H1 (cell line): Measurements from ENCODE around the gene LIN28B. TPM values are rescaled to one million over a fixed set of nuclear protein-coding genes. Genes with fewer than 3 reads are reported as not detected.

Source experiments
- CTCF ChIA-PET: fragments of 300-600 bp; sonication (Branson Sonifier 250); formaldehyde crosslinking; loops from one replicate; lab custom pipeline; 2021; ENCODE audit not compliant: partially characterized antibody; lab: Charles Lee
- POLR2A ChIA-PET: fragments of 300-600 bp; sonication (Branson Sonifier 250); formaldehyde crosslinking; loops from one replicate; lab custom pipeline; 2021; ENCODE audit warnings: inconsistent platforms; ENCODE audit not compliant: partially characterized antibody; lab: Charles Lee
- DNase-seq, 2 experiments: peaks; one replicate each; pipeline versions ENCODE4 v3.0.0 to v3.0.0-alpha.2; 2010 to 2022; ENCODE audit warnings: low spot score in 2 of 2, low read depth in 1 of 2, mixed read lengths in 1 of 2
- FAIRE-seq: peaks from 2 replicates; lab custom pipeline; 2011; peaks lifted over from hg19 to GRCh38; lab: Jason Lieb, UNC
- H2AFZ ChIP-seq: 2 replicates; pipeline ENCODE4 v1.8.1; 2012; ENCODE audit warnings: low read length, inconsistent platforms
- H2AK5ac ChIP-seq: 2 replicates; pipeline ENCODE4 v1.6.1; 2013; ENCODE audit warnings: low read depth, low read length
- H2BK120ac ChIP-seq: replicated peaks from 2 replicates; pipeline ENCODE3; 2013; ENCODE audit warnings: low read depth, low read length, inconsistent platforms
- H2BK12ac ChIP-seq: 2 replicates; pipeline ENCODE4 v1.6.1; 2013; ENCODE audit warnings: low read depth, low read length
- H2BK15ac ChIP-seq: 2 replicates; pipeline ENCODE4 v1.6.1; 2013; ENCODE audit warnings: low read length
- H2BK20ac ChIP-seq: 2 replicates; pipeline ENCODE4 v1.6.1; 2013; ENCODE audit warnings: low read length
- H2BK5ac ChIP-seq: 2 replicates; pipeline ENCODE4 v1.6.1; 2013; ENCODE audit warnings: low read depth, low read length
- H3K14ac ChIP-seq: 2 replicates; pipeline ENCODE4 v1.6.1; 2013; ENCODE audit warnings: inconsistent platforms; ENCODE audit not compliant: insufficient read length
- H3K18ac ChIP-seq: 2 replicates; pipeline ENCODE4 v1.6.1; 2013; ENCODE audit warnings: low read length; ENCODE audit errors: extremely low read depth
- H3K23ac ChIP-seq: 2 replicates; pipeline ENCODE4 v1.6.1; 2013; ENCODE audit warnings: inconsistent platforms; ENCODE audit not compliant: insufficient read length
- H3K23me2 ChIP-seq: 2 replicates; pipeline ENCODE4 v1.6.1; 2013; ENCODE audit warnings: low read depth, low read length
- H3K27ac ChIP-seq: 2 replicates; pipeline ENCODE4 v1.6.1; 2011; ENCODE audit warnings: low read depth, low read length, inconsistent platforms
- H3K27me3 ChIP-seq, 4 experiments: replicated peaks in 1 of 4; 1 replicate in 1 of 4; 2 replicates in 3 of 4; pipeline versions ENCODE4 v1.6.1 to v1.8.1; 2011 to 2013; ENCODE audit warnings: low read length in 3 of 4, mild to moderate bottlenecking in 3 of 4, inconsistent platforms in 2 of 4, mixed read lengths in 2 of 4, moderate library complexity in 1 of 4; ENCODE audit not compliant: control insufficient read depth in 3 of 4, insufficient read depth in 3 of 4; ENCODE audit errors: extremely low read depth in 1 of 4
- H3K36me3 ChIP-seq, 4 experiments: 2 replicates each; pipeline versions ENCODE4 v1.6.1 to v1.8.1; 2011 to 2013; ENCODE audit warnings: mild to moderate bottlenecking in 4 of 4, low read length in 3 of 4, moderate library complexity in 2 of 4, control low read depth in 1 of 4, inconsistent platforms in 1 of 4; ENCODE audit not compliant: insufficient read depth in 4 of 4, control insufficient read depth in 2 of 4
- H3K4ac ChIP-seq: replicated peaks from 2 replicates; pipeline ENCODE3; 2013; ENCODE audit warnings: low read length, low read depth, mixed read lengths, inconsistent platforms; ENCODE audit not compliant: insufficient read length
- H3K4me1 ChIP-seq, 4 experiments: replicated peaks in 1 of 4; 1 replicate in 1 of 4; 2 replicates in 3 of 4; pipeline versions ENCODE4 v1.6.1 to v1.8.1; 2011 to 2013; ENCODE audit warnings: low read length in 3 of 4, inconsistent platforms in 2 of 4, mixed read lengths in 1 of 4; ENCODE audit not compliant: insufficient read depth in 4 of 4, control insufficient read depth in 3 of 4
- H3K4me2 ChIP-seq, 2 experiments: 2 replicates each; pipeline versions ENCODE4 v1.6.1 to v1.8.1; 2011 to 2013; ENCODE audit warnings: low read depth in 2 of 2, low read length in 2 of 2, control low read depth in 1 of 2, inconsistent platforms in 1 of 2, mild to moderate bottlenecking in 1 of 2; ENCODE audit not compliant: insufficient read depth in 1 of 2
- H3K4me3 ChIP-seq, 4 experiments: fragments of 200-600, 300-600 bp in 1 of 4; sonication (generic), shearing (Covaris generic), sonication (Bioruptor Twin) in 1 of 4; 2 replicates each; pipeline versions ENCODE4 v1.5.1 to v1.8.1; 2011 to 2016; ENCODE audit warnings: low read length in 4 of 4, low read depth in 3 of 4, control low read depth in 2 of 4, inconsistent platforms in 2 of 4, mild to moderate bottlenecking in 2 of 4, mixed read lengths in 1 of 4, moderate library complexity in 1 of 4; ENCODE audit not compliant: insufficient read depth in 2 of 4; ENCODE audit errors: extremely low read depth in 1 of 4
- H3K56ac ChIP-seq: replicated peaks from 2 replicates; pipeline ENCODE3; 2013; ENCODE audit warnings: low read depth, mild to moderate bottlenecking, mixed read lengths, low read length, inconsistent platforms; ENCODE audit not compliant: insufficient read length
- H3K79me1 ChIP-seq: 2 replicates; pipeline ENCODE4 v1.6.1; 2013; ENCODE audit warnings: low read depth, low read length, control low read depth
- H3K79me2 ChIP-seq, 2 experiments: 2 replicates each; pipeline versions ENCODE4 v1.6.1 to v1.8.1; 2012 to 2013; ENCODE audit warnings: low read length in 2 of 2, mild to moderate bottlenecking in 2 of 2, inconsistent platforms in 1 of 2; ENCODE audit not compliant: insufficient read depth in 2 of 2, control insufficient read depth in 1 of 2
- H3K9ac ChIP-seq, 4 experiments: replicated peaks in 1 of 4; 1 replicate in 1 of 4; 2 replicates in 3 of 4; pipeline versions ENCODE4 v1.6.1 to v1.8.1; 2011 to 2013; ENCODE audit warnings: low read depth in 3 of 4, low read length in 3 of 4, control low read depth in 2 of 4, mild to moderate bottlenecking in 2 of 4, moderate library complexity in 2 of 4, inconsistent platforms in 1 of 4; ENCODE audit errors: extremely low read depth in 1 of 4
- H3K9me3 ChIP-seq, 2 experiments: 2 replicates each; pipeline versions ENCODE4 v1.6.1 to v1.8.1; 2012 to 2013; ENCODE audit warnings: mild to moderate bottlenecking in 2 of 2, moderate library complexity in 2 of 2, control low read depth in 1 of 2, inconsistent platforms in 1 of 2, low read depth in 1 of 2, low read length in 1 of 2, mixed read lengths in 1 of 2; ENCODE audit not compliant: insufficient read depth in 2 of 2
- H4K20me1 ChIP-seq, 2 experiments: replicated peaks in 1 of 2; 2 replicates each; pipeline versions ENCODE3 to v1.8.1; 2011 to 2013; ENCODE audit warnings: inconsistent platforms in 2 of 2, low read length in 2 of 2, mild to moderate bottlenecking in 1 of 2; ENCODE audit not compliant: insufficient read depth in 2 of 2, control insufficient read depth in 1 of 2
- H4K5ac ChIP-seq: 2 replicates; pipeline ENCODE4 v1.6.1; 2013; ENCODE audit warnings: low read length, low read depth, mixed read lengths, inconsistent platforms; ENCODE audit not compliant: insufficient read length
- H4K8ac ChIP-seq: 2 replicates; pipeline ENCODE4 v1.8.0; 2013; ENCODE audit warnings: mild to moderate bottlenecking, moderate library complexity, low read length, inconsistent platforms; ENCODE audit not compliant: insufficient read depth; ENCODE audit errors: extremely low read depth
- H4K91ac ChIP-seq: replicated peaks from 2 replicates; pipeline ENCODE3; 2013; ENCODE audit warnings: low read length, mixed read lengths, inconsistent platforms; ENCODE audit not compliant: insufficient read length
- CBX5 ChIP-seq: fragments of 300-800, 300-1000 bp; sonication (generic); IDR thresholded peaks from 2 replicates; pipeline ENCODE4 v1.7.1; 2016; ENCODE audit warnings: antibody characterized with exemption, low read length, low read depth
- FOSL1 ChIP-seq: IDR thresholded peaks from 2 replicates; pipeline ENCODE4 v1.6.1; 2011; ENCODE audit warnings: mild to moderate bottlenecking, low read depth, low read length, moderate library complexity; ENCODE audit not compliant: insufficient read depth
- HDAC2 ChIP-seq, 2 experiments: fragments of 300-600 bp in 1 of 2; sonication (generic) in 1 of 2; IDR thresholded peaks; 2 replicates each; pipeline ENCODE4 v1.6.1; 2011 to 2012; ENCODE audit warnings: low read depth in 2 of 2, low read length in 2 of 2, mild to moderate bottlenecking in 2 of 2, moderate library complexity in 2 of 2, borderline replicate concordance in 1 of 2, inconsistent platforms in 1 of 2
- HDAC6 ChIP-seq: IDR thresholded peaks from one replicate; pipeline ENCODE4 v1.7.1; 2012; ENCODE audit warnings: low read depth, mild to moderate bottlenecking, inconsistent platforms, low read length, moderate library complexity
- POU5F1 ChIP-seq: IDR thresholded peaks from 2 replicates; pipeline ENCODE4 v1.6.1; 2011; ENCODE audit warnings: low read depth, mild to moderate bottlenecking, low read length, moderate library complexity
- RFX5 ChIP-seq: IDR thresholded peaks from 2 replicates; pipeline ENCODE4 v1.6.1; 2011; ENCODE audit warnings: low read depth, low read length, improper control_type of control experiment, borderline replicate concordance
- SAP30 ChIP-seq: fragments of 300-600 bp; sonication (generic); IDR thresholded peaks from 2 replicates; pipeline ENCODE4 v1.7.1; 2012; ENCODE audit warnings: low read length, moderate library complexity, mild to moderate bottlenecking, inconsistent platforms; ENCODE audit not compliant: insufficient read depth, insufficient replicate concordance
- SIN3A ChIP-seq, 2 experiments: IDR thresholded peaks in 1 of 2; conservative IDR thresholded peaks in 1 of 2; 2 replicates each; pipeline ENCODE4 v1.6.1; 2011 to 2012; ENCODE audit warnings: low read length in 2 of 2, improper control_type of control experiment in 1 of 2, low read depth in 1 of 2, mild to moderate bottlenecking in 1 of 2
- SIRT6 ChIP-seq: IDR thresholded peaks from one replicate; pipeline ENCODE4 v1.7.1; 2012; ENCODE audit warnings: low read length, inconsistent platforms
- SP2 ChIP-seq: IDR thresholded peaks from 2 replicates; pipeline ENCODE4 v1.6.1; 2012; ENCODE audit warnings: mild to moderate bottlenecking, low read length, inconsistent platforms
- SRF ChIP-seq: IDR thresholded peaks from 2 replicates; pipeline ENCODE4 v1.6.1; 2011; ENCODE audit warnings: mild to moderate bottlenecking, low read depth, low read length, moderate library complexity
- TCF12 ChIP-seq: IDR thresholded peaks from 2 replicates; pipeline ENCODE4 v1.6.1; 2011; ENCODE audit warnings: low read depth, mild to moderate bottlenecking, low read length
- WGBS, 2 experiments: shearing (Covaris generic) in 1 of 2; methylation state at CpG; one replicate each; pipeline versions ENCODE4 v1.1.6 to v1.1.7; 2013 to 2015; ENCODE audit warnings: low lambda C conversion rate in 2 of 2, mixed read lengths in 2 of 2, inconsistent platforms in 1 of 2, low coverage in 1 of 2, missing lambda C conversion rate in 1 of 2; ENCODE audit not compliant: insufficient replicate concordance in 2 of 2, insufficient coverage in 1 of 2, insufficient read length in 1 of 2; ENCODE audit errors: extremely low coverage in 1 of 2, missing lambda C conversion rate in 1 of 2; 5-methylcytosine and 5-hydroxymethylcytosine counted together
- polyA plus RNA-seq, 7 experiments: library from polyadenylated mRNA; depleted of rRNA in 3 of 7; stranded (reverse) in 5 of 7; unstranded in 2 of 7; fragments of >200 nt in 5 of 7; fragments of 200-250 nt in 2 of 7; gene quantifications; 1 replicate in 5 of 7; 2 replicates in 1 of 7; 4 replicates in 1 of 7; pipeline versions ENCODE4 v1.2.1 to v1.2.3, GENCODE V29; 2011 to 2013; ENCODE audit warnings: missing spikeins in 2 of 7, mixed read lengths in 2 of 7
- total RNA-seq: library from RNA; stranded (reverse); fragmentation: NEBNext Ultra II Directional; extraction: Animal tissue kit (Norgen Biotek cat#: 25700); gene quantifications from 2 replicates; pipeline ENCODE4 v1.2.1, GENCODE V29; 2021
- TF ChIP-seq, protein P1 (sequence below): IDR thresholded peaks from 2 replicates; pipeline ENCODE4 v1.6.1; 2011; ENCODE audit warnings: low read length, improper control_type of control experiment

Gene LIN28B
- total and polyA plus RNA-seq, 2 of the 8 experiments (the other 6 are each of a cell fraction or from before 2014, with no cell fraction given) = 27.4 to 94.7 TPM

DNA sequence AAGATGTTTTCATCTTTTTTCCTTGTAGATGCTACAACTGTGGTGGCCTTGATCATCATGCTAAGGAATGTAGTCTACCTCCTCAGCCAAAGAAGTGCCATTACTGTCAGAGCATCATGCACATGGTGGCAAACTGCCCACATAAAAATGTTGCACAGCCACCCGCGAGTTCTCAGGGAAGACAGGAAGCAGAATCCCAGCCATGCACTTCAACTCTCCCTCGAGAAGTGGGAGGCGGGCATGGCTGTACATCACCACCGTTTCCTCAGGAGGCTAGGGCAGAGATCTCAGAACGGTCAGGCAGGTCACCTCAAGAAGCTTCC, 121.4 kb downstream of the LIN28B start:
- Histone ChIP-seq H3K36me3 (peaks cover 0 to 20% (median 8%) of the 10 kb centered on the region in 4 experiments; a peak in 3 of 8 replicates), H2AK5ac (no peak overlapping the region), H3K23me2 (no peaks in the 10 kb centered on the region), H3K4ac (no peak overlapping the region), H4K91ac (no peak overlapping the region), H3K18ac (no peak overlapping the region), H3K4me2 (no peak overlapping the region), H4K5ac (no peak overlapping the region), H3K27ac (no peak overlapping the region), H2AFZ (no peak overlapping the region), H2BK120ac (no peak overlapping the region), H3K4me3 (no peak overlapping the region), H3K23ac (no peak overlapping the region), H2BK15ac (no peak overlapping the region), H2BK12ac (no peak overlapping the region), H4K8ac (no peak overlapping the region), H3K79me1 (no peaks in the 10 kb centered on the region; the same call in 1 of the 2 replicates), H3K14ac (no peak overlapping the region), H3K79me2 (peaks cover 0 to 11% of the 10 kb centered on the region in 2 experiments; a peak in 2 of 4 replicates), H3K9me3 (no peaks in the 10 kb centered on the region), H3K56ac (no peak overlapping the region), H2BK5ac (no peak overlapping the region), H3K27me3 (no peaks in the 10 kb centered on the region), H3K4me1 (no peaks in the 10 kb centered on the region), H4K20me1 (no peaks in the 10 kb centered on the region), H3K9ac (no peak overlapping the region), H2BK20ac (no peak overlapping the region)
- ChIA-PET POLR2A (interaction anchor here (1.1 to 2.5 kb wide), 6 partner anchors 80 to 286 kb away, joined by 3 to 22 read pairs (median 4); partner anchors contain the start of gene LIN28B), CTCF (interaction anchor here (0.6 to 4.2 kb wide), 23 partner anchors 10 to 357 kb away, joined by 3 to 27 read pairs (median 6); partner anchors contain the start of gene HACE1)
- DNase-seq (no peak), FAIRE-seq (no peak)
- 88% methylated on average over 6 of the region's 6 CpGs; no CpG with 5 or more reads in 1 of the 2 experiments for WGBS, 2 experiments
- no peak for TF ChIP-seq HDAC6
- TF ChIP-seq SIRT6 = no peak
- no peak for TF ChIP-seq SIN3A (conservative IDR thresholded peaks at IDR 0.05 in 1 of 2, IDR thresholded peaks at IDR 0.05 in 1 of 2; ENCODE audit: low read depth in 1 of 2, low read length in 2 of 2)
- no peak for TF ChIP-seq SAP30
- TF ChIP-seq SP2 = no peak
- no peak for TF ChIP-seq FOSL1
- TF ChIP-seq TCF12 = no peak
- no peak for TF ChIP-seq RFX5
- no peak for TF ChIP-seq HDAC2 (IDR thresholded peaks at IDR 0.05; ENCODE audit: borderline replicate concordance in 1 of 2, low read depth in 2 of 2, low read length in 2 of 2)
- TF ChIP-seq CBX5 = no peak
- no peak for TF ChIP-seq SRF
- no peak for TF ChIP-seq POU5F1
- TF ChIP-seq, protein P1, sequence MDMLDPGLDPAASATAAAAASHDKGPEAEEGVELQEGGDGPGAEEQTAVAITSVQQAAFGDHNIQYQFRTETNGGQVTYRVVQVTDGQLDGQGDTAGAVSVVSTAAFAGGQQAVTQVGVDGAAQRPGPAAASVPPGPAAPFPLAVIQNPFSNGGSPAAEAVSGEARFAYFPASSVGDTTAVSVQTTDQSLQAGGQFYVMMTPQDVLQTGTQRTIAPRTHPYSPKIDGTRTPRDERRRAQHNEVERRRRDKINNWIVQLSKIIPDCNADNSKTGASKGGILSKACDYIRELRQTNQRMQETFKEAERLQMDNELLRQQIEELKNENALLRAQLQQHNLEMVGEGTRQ = no peak
